ENCODE results near the gene PDGFRB. TPM values are rescaled to one million over a fixed set of nuclear protein-coding genes. Genes with fewer than 3 reads are reported as not detected.
A peak's percentile ranks its signal among the peaks of the same experiment; 100 is the strongest.
"Not testable (repeated sequence)": the region's sequence is repeated elsewhere in the genome, so short reads cannot be mapped to it uniquely, and the experiment has no call there.

Gene PDGFRB
- total RNA-seq, 2 donors from 2014 or later = 62.9 to 68.3 TPM

DNA sequence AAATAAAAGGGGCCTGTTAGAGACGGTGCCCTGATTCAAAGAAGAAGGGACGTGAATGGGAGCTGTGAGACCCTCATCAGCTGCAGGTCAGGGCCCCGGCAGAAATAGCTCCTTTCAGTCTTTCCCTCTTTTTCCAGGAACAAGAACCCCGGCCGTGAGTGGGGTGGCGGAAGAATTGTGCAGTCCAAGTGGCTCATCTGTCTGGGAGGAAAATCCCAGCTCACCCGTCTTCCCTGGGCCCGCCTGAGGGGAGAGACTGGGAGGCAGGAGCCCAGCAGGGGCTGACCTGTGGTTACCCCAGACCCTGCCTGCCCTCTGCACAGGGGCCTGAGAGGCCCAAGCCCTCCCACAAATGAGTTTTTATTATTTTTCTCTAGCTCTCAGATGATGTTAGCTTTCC, 44.5 kb downstream of the PDGFRB start:
- ATAC-seq = no peak
- no peak for DNase-seq
- intact Hi-C loops (cut with DNase I) = no loop called here

GRCh38 chr5:150109921-150110320, 45.7 kb downstream of the PDGFRB start:
- ATAC-seq (no peak), DNase-seq (no peak)
- intact Hi-C loops (cut with DNase I) = no loop called here

DNA sequence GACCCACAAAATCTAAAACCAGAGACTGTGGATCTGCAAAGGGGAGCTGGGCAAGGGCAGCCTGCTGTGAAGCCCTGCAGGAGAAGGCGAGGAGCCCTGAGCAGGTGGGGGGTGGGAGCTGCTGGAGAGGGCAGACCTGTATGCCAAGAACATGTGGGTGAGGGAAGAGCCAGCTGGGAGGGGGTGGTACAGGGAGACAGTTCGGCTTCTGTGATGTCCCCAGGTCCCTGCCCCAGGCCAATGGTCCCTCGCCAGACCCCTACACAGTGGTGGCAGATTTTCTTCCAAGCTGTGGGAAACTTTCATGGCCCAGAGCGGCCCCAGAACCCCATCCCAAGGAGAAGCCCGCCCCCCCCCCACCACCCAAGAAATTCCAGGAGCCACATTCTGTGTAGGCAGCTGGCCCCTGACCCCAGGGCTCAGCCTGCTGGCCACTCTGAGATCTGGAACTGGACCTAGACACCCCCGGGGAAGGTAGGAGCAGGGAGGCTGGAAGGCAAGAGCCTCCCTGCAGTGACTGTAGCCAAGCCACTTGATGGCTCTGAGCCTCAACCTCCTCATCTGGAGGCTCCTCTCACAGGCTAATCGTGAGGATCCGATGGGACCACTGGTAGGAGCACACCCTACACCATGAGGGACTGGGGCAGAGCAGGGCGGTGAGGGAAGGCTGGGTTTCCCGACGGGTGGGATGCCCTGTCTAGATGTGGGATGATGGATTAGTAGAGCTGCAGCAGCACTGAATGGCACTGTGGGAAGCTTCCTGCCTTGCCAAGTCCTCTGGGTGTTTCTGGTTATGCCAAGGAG, 46.7 kb downstream of the PDGFRB start:
- ATAC-seq (no peak), DNase-seq (no peak)
- intact Hi-C loops (cut with DNase I) = no loop called here

DNA sequence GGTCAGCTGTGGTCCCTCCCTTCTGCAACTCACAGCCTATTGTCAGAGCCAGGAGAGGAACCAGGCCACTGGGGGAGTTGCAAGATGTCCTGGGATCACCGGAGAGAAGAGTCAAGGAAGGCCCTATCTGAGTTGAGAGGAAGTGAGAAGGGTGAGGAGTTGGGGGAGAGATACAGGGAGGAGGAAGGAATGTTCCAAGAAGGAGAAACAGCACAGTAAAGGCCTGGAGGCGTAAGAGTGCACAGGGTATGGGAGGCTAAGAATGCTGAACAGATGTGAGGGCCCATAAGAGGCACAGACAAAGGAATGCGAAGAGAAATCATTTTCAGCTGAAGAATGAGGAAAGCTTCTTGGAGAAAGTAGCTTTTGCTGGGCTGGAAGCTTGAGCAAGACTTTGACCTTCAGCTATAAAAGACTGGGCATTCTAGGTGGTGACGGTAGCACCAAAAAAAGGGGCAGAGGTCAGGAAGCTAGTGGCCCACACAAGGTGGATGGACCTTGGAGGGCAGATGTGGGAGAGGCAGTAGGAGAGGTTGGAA, 47.7 kb downstream of the PDGFRB start:
- no peak for DNase-seq
- no peak for ATAC-seq
- intact Hi-C loops (cut with DNase I) = no loop called here

DNA sequence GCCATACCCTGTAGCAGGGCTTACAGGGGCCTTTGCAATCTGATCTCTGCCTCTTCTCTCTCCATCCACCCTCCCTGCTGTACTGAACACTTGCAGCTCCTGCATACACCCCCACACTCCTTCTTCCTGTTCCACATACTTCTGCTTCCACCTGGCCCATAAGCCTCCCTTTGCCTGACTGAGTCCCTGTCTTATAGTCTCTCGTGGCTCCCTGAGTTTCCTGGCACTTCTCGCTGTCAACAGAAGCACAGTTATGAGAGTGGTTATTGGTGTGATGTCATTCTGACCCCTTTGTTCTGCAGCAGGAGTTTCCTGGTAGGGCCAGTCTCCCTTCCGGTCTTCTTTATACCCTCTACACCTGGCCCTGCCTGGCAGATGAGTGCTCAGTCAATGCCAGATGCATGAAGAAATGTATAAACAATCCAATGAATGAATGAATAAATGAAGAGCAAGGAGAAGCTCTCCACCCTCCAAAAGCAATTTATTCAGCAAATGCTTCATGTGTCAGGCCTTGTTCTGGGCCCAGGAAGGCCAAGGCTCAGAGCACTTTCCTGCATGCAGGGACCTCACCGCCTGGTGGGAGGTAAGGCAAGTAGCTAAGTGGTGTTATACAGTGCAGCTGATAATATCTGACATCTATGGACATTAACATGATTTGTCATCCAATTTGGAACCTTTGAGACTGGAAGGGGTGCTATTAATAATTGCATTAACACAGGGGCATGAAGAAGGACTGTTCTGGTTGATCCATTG, 48.8 kb downstream of the PDGFRB start:
- no peak for ATAC-seq
- intact Hi-C loops (cut with DNase I) = no loop called here
- no peak for DNase-seq

GRCh38 chr5:150105928-150106615, 49.6 kb downstream of the PDGFRB start:
- DNase-seq (no peak), ATAC-seq (peak in 1 of 2 donors; percentile 52)
- intact Hi-C loops (cut with DNase I) = no loop called here

GRCh38 chr5:150104550-150104870, 51.1 kb downstream of the PDGFRB start:
- intact Hi-C loops (cut with DNase I) = no loop called here
- DNase-seq (no peak), ATAC-seq (no peak)

DNA sequence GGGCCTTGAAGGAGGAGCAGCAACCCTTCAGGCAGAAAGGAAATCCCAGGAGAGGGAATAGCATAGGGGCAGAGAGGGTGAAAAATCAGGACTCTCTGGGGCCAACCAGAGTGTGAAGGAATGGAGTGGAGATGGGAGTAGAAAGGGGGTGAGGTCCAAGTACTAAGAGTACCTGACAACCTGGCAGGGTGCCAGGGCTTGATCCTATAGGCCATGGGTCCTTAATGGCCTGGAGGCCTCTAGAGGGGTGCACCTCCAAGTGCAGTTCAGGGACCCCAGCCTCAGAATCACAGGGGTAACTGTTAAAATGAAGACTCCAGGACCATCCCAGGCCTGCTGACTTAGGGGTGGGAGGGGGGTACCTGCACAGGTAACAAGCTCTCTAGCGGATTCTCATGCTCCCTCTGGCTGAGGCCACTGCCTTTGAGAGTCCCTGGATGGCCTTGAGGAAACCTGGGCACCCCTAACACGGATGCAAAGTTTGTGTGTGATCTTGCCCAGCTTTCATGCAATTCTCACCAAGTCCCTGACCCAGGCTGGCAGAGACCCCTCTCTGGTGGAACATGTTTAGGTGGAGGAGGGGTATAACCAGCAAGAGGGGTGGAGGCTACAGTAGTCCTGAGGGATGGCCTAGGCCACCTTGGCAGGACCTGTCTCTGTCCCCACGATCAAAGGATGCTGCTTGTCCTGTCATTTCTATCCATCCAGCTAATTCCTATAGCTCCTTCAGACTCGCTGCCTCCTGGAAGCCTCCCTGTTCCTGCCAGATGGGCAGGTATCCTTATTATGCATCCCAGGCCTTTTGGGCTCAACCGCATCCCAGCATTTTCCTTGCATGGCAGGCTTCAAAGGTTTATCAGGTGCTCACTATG, 51.7 kb downstream of the PDGFRB start:
- ATAC-seq (no peak), DNase-seq (no peak)
- intact Hi-C loops (cut with DNase I) = no loop called here

DNA sequence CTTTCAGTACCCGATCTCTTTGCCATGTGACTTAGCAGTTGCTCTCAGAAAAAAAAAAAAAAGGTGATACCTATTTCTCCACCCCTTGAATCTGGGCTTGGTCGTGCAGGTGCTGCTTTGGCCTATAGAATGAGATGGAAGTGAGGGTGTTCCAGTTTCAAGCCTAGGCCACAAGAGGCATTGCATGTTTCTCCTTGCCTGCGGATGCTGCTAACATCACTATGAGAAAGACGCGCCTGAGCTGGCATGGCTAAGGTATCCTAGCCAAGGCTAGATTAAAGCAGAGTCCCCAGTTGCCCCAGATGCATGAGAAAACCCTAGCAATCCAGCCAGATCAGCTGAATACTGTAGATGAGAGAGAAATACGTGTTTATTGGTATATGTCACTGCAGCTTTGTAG, 54.6 kb downstream of the PDGFRB start:
- intact Hi-C loops (cut with DNase I) = no loop called here
- ATAC-seq = no peak
- DNase-seq = no peak

DNA sequence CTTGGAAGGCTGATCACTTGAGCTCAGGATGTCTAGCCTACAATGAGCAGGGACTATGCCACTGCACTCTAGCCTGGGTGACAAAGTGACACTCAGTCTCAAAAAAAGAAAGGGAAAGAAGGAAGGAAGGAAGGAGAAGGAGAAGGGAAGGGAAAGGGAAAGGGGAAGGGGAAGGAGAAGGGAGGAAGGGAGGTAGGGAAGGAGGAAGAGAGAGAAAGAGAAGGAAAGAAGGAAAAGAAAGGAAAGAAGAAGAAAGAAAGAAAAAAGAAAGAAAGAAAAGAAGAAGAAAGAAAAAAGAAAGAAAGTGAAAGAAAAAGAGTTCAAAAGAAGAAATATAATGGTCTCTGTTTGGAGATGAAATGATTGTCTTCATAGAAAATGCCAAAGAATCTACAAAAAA, 58.5 kb downstream of the PDGFRB start:
- DNase-seq (no peak), ATAC-seq (no peak)
- intact Hi-C loops (cut with DNase I) = no loop called here

DNA sequence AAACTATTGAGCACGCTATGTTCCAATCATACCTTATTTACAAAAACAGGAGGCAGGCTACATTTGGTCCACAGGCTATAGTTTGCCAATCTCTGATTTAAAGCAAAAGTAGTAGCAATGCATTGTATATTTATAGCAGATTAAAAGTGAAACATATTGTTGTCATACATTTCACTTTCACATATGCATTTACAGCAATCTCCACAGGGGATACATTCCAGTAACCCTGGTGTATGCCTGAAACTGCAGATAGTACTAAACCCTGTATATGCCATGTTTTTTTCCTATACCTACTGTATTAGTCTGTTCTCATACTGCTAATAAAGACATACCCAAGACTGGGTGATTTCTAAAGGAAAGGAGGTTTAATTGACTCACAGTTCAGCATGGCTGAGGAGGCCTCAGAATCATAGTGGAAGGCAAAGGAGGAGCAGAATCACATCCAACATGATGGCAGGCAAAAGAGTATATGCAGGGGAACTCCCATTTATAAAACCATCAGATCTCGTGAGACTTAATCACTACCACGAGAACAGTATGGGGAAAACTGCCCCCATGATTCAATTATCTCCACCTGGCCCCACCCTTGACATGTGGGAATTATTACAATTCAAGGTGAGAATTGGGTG, 63.4 kb downstream of the PDGFRB start:
- intact Hi-C loops (cut with DNase I) = no loop called here
- no peak for ATAC-seq
- DNase-seq = no peak

- DNase-seq (no peak), ATAC-seq (peak; percentile 14 to 41)
Measured at GRCh38 chr5:150085950-150086715, 69.5 kb downstream of the PDGFRB start, which contains the start of gene CSF1R. CSF1R (minus strand) TSS chr5:150086554; CDS start chr5:150086427, 127 bp downstream.

GRCh38 chr5:150085191-150085912, 70.3 kb downstream of the PDGFRB start:
- ATAC-seq (no peak), DNase-seq (no peak)
- intact Hi-C loops (cut with DNase I) = no loop called here

More at GRCh38 chr5:150085950-150086715, 69.5 kb downstream of the PDGFRB start, which contains the start of gene CSF1R:
- intact Hi-C loops (cut with DNase I) = no loop called here

GRCh38 chr5:150084754-150085153, 70.9 kb downstream of the PDGFRB start:
- DNase-seq; ATAC-seq; intact Hi-C loops (cut with DNase I): not testable (repeated sequence)

DNA sequence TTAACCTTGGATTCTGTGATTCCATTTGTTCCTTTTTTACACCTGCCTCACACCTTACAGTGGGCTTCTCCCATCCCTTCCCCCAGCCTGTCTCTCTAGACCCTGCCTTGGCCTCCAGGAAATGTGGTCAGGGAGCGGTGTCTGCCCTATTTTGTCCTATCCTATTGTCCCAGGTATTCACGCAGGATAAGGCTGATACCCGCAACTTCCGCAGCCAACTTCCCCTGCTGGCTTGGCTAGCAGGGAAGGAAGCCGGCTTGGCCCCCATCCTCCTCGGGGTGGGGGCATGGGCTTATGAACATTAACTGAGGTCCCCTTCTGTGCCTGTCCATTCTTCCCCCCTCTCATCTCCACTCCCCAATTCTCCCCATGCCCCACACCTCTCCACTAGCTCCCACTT, 72.8 kb downstream of the PDGFRB start:
- intact Hi-C loops (cut with DNase I) = no loop called here
- DNase-seq (no peak), ATAC-seq (peak in 1 of 2 donors; percentile 23)

GRCh38 chr5:150082374-150082773, 73.3 kb downstream of the PDGFRB start:
- DNase-seq = no peak
- ATAC-seq = no peak
- intact Hi-C loops (cut with DNase I) = no loop called here

Measured in left cardiac atrium (tissue), 4 donors.